HepG2 (cell line): ENCODE data around the gene ANKRD29. TPM values are rescaled to one million over a fixed set of nuclear protein-coding genes. Genes with fewer than 3 reads are reported as not detected.

Experiments used
- ATAC-seq: fragments of 200-7000 bp; cut with Tn5 transposase; 3 replicates; pipeline ENCODE4 v1.9.1; 2020; ENCODE audit warnings: mild to moderate bottlenecking, moderate library complexity
- BruUV-seq: library from RNA; stranded (reverse); fragments of 400-500 nt; replicated peaks from 2 replicates; lab custom pipeline; 2021; lab: Mats Ljungman, UMichigan
- CTCF ChIA-PET: fragments of 300-600 bp; formaldehyde crosslinking; extraction: SDS; loops from one replicate; lab custom pipeline; 2021; ENCODE audit warnings: low total read pairs, inconsistent platforms, low intra/inter-chr PET ratio; lab: Yijun Ruan, JAX
- POLR2A ChIA-PET: fragments of 350-600 bp; sonication (Branson Sonifier 250); formaldehyde crosslinking; loops from one replicate; lab custom pipeline; 2020; ENCODE audit warnings: antibody characterized with exemption, inconsistent platforms; lab: Yijun Ruan, JAX
- DNase-seq: peaks from one replicate; pipeline ENCODE4 v3.0.0-alpha.2; 2015; ENCODE audit warnings: low spot score
- FAIRE-seq: peaks from 3 replicates; lab custom pipeline; 2011; peaks lifted over from hg19 to GRCh38; lab: Jason Lieb, UNC
- H2AFZ ChIP-seq: one replicate; pipeline ENCODE4 v1.6.1; 2011; ENCODE audit warnings: low read length, inconsistent platforms
- H3K27ac ChIP-seq: fragments of 300-600 bp; 3 replicates; pipeline ENCODE4 v1.8.0; 2011; ENCODE audit warnings: mixed run types, mild to moderate bottlenecking, mixed read lengths, low read length, inconsistent platforms; ENCODE audit not compliant: insufficient read depth; ENCODE audit errors: extremely low read length
- H3K27me3 ChIP-seq, 2 experiments: fragments of 200-600 bp in 1 of 2; 2 replicates in 1 of 2; 3 replicates in 1 of 2; pipeline versions ENCODE4 v1.6.0 to v1.8.0; 2011; ENCODE audit warnings: low read length in 2 of 2, mild to moderate bottlenecking in 2 of 2, moderate library complexity in 2 of 2, inconsistent platforms in 1 of 2; ENCODE audit not compliant: insufficient read depth in 2 of 2, control insufficient read depth in 1 of 2
- H3K36me3 ChIP-seq, 2 experiments: fragments of 200-600 bp in 1 of 2; replicated peaks in 1 of 2; 2 replicates in 1 of 2; 3 replicates in 1 of 2; pipeline versions ENCODE4 v1.5.1 to v1.8.0; 2011; ENCODE audit warnings: low read length in 2 of 2, inconsistent platforms in 1 of 2; ENCODE audit not compliant: insufficient read depth in 2 of 2, control insufficient read depth in 1 of 2
- H3K4me1 ChIP-seq: 2 replicates; pipeline ENCODE4 v1.5.1; 2012; ENCODE audit warnings: low read length, inconsistent platforms; ENCODE audit not compliant: insufficient read depth
- H3K4me2 ChIP-seq: 2 replicates; pipeline ENCODE4 v1.6.0; 2011; ENCODE audit warnings: low read depth, low read length, inconsistent platforms
- H3K4me3 ChIP-seq, 3 experiments: fragments of 200-600 bp in 1 of 3; sonication (generic), shearing (Covaris generic) in 1 of 3; replicated peaks in 1 of 3; 2 replicates each; pipeline ENCODE4 v1.5.1; 2011 to 2016; ENCODE audit warnings: low read length in 3 of 3, inconsistent platforms in 2 of 3, low read depth in 2 of 3, mild to moderate bottlenecking in 2 of 3, control low read depth in 1 of 3, mixed read lengths in 1 of 3; ENCODE audit not compliant: insufficient read depth in 1 of 3
- H3K79me2 ChIP-seq: one replicate; pipeline ENCODE4 v1.6.1; 2011; ENCODE audit warnings: low read length, inconsistent platforms; ENCODE audit not compliant: insufficient read depth
- H3K9ac ChIP-seq: 2 replicates; pipeline ENCODE4 v1.6.0; 2011; ENCODE audit warnings: mild to moderate bottlenecking, low read depth, low read length, inconsistent platforms; ENCODE audit not compliant: insufficient read depth
- H3K9me3 ChIP-seq: 2 replicates; pipeline ENCODE4 v1.5.1; 2012; ENCODE audit warnings: mild to moderate bottlenecking, low read length
- H4K20me1 ChIP-seq: 2 replicates; pipeline ENCODE4 v1.6.0; 2011; ENCODE audit warnings: inconsistent platforms, mild to moderate bottlenecking, low read length, moderate library complexity; ENCODE audit not compliant: insufficient read depth
- ZNF589 ChIP-seq: sonication (generic); formaldehyde crosslinking; conservative IDR thresholded peaks from 2 replicates; pipeline ENCODE4 v1.8.0; 2022; ENCODE audit warnings: mild to moderate bottlenecking, moderate library complexity, missing genetic modification reagents
- ZNF768 ChIP-seq: sonication (generic); formaldehyde crosslinking; IDR thresholded peaks from 2 replicates; pipeline ENCODE4 v1.4.0; 2020; ENCODE audit warnings: missing genetic modification reagents
- in situ Hi-C: cut with HindIII; loops from 2 replicates; pipeline ENCODE4 v1.10.0; 2017; ENCODE audit warnings: low pct_unique_long_range_greater_than_20kb; ENCODE audit not compliant: extremely low pct_ligation_motif_present
- intact Hi-C: fragments of 100-400 bp; cut with micrococcal nuclease; formaldehyde crosslinking; loops from one replicate; pipeline ENCODE4 v1.10.0; 2022; ENCODE audit not compliant: unreplicated experiment
- polyA plus RNA-seq, 8 experiments: library from polyadenylated mRNA; depleted of rRNA in 3 of 8; stranded (reverse) in 7 of 8; unstranded in 1 of 8; fragments of >200 nt; fragmentation: Illumina TruSeq in 4 of 8; extraction: Trizol in 4 of 8; gene quantifications; 2 replicates each; pipeline versions ENCODE4 v1.2.1 to v1.2.3, GENCODE V29; 2011 to 2016; ENCODE audit warnings: low read depth in 4 of 8, missing spikeins in 1 of 8, mixed read lengths in 1 of 8; ENCODE audit not compliant: insufficient read depth in 1 of 8
- total RNA-seq, 5 experiments: library from RNA; depleted of rRNA; stranded (reverse); fragments of >200 nt; fragmentation: Illumina TruSeq; extraction: Trizol; gene quantifications; 2 replicates each; pipeline ENCODE4 v1.2.3, GENCODE V29; 2016; ENCODE audit warnings: low read depth in 1 of 5
- TF ChIP-seq, protein P1 (sequence below): sonication (generic); formaldehyde crosslinking; IDR thresholded peaks from 2 replicates; pipeline ENCODE4 v1.9.0; 2022; ENCODE audit warnings: missing genetic modification reagents, mild to moderate bottlenecking, borderline replicate concordance
- TF ChIP-seq, protein P2 (sequence below): sonication (generic); formaldehyde crosslinking; IDR thresholded peaks from 2 replicates; pipeline ENCODE4 v1.9.0; 2021; ENCODE audit warnings: missing genetic modification reagents, mild to moderate bottlenecking, borderline replicate concordance

ANKRD29 gene
- total and polyA plus RNA-seq, 2 of the 13 experiments (the other 11 are each of a cell fraction or from before 2014, with no cell fraction given) = not detected

DNA sequence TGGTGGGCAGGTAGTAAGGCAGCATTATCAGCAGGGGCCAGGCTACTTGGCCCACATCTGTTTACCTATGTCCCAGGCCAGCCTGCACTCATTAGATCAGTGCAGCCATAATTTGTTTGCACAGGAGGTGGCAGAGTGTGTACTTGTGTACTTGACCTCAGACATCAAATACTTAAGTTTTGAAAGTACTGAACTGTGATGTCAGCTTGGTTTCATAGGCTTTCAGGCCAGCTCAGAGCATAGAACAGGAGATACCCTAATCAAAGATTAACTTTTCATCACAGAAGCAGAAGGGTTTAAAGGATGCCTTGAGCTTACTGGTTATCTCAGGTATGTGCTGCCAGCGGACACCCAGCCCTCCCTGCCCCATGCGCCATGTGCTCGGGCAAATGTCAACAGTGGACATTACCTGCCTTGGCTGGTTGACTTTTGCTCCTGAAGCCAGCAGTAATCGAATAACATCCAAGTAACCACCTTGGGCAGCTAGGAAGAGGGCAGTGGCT lies 33.2 kb downstream of the ANKRD29 start (continued):
- TF ChIP-seq, protein P1, sequence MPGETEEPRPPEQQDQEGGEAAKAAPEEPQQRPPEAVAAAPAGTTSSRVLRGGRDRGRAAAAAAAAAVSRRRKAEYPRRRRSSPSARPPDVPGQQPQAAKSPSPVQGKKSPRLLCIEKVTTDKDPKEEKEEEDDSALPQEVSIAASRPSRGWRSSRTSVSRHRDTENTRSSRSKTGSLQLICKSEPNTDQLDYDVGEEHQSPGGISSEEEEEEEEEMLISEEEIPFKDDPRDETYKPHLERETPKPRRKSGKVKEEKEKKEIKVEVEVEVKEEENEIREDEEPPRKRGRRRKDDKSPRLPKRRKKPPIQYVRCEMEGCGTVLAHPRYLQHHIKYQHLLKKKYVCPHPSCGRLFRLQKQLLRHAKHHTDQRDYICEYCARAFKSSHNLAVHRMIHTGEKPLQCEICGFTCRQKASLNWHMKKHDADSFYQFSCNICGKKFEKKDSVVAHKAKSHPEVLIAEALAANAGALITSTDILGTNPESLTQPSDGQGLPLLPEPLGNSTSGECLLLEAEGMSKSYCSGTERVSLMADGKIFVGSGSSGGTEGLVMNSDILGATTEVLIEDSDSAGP (CRISPR knock-in tag) = no peak
- TF ChIP-seq, protein P2, sequence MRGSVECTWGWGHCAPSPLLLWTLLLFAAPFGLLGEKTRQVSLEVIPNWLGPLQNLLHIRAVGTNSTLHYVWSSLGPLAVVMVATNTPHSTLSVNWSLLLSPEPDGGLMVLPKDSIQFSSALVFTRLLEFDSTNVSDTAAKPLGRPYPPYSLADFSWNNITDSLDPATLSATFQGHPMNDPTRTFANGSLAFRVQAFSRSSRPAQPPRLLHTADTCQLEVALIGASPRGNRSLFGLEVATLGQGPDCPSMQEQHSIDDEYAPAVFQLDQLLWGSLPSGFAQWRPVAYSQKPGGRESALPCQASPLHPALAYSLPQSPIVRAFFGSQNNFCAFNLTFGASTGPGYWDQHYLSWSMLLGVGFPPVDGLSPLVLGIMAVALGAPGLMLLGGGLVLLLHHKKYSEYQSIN (CRISPR knock-in tag) = no peak

DNA sequence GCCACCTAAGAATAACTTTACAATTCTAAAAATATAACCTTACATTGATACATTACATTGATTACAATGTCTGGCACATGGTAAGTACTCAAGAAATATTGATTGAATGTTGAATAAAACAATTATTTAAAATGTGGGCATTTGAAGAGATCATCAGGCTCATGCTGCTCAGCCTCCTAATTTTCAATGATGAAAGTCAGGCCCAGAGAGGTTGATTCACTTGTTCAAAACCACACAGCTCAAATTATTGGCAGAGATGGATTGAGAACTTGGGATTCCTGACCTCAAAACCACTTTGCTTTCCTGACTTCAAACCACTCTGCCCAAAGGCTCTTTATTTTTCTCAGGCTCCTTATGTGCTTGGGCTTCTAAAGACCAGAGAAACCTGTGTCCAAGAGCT lies 34.7 kb downstream of the ANKRD29 start:
- H3K9me3 ChIP-seq = no peaks in the 10 kb centered on the region
- CTCF ChIA-PET = no interaction called here
- DNase-seq = no peak
- no peak for ATAC-seq
- H3K27me3 ChIP-seq = peaks cover 0 to 4% of the 10 kb centered on the region in 2 experiments; a peak in 2 of 5 replicates
- no peaks in the 10 kb centered on the region for H4K20me1 ChIP-seq
- BruUV-seq = no TSS peak
- H3K4me2 ChIP-seq = no peak overlapping the region
- H3K4me3 ChIP-seq = no peak overlapping the region
- H3K9ac ChIP-seq = no peak overlapping the region
- H2AFZ ChIP-seq = no peak overlapping the region
- no peak overlapping the region for H3K27ac ChIP-seq
- intact Hi-C loops (loop anchor here (5.0 to 10.0 kb wide), 3 partner anchors 147 to 489 kb away; no protein-coding TSS in a partner anchor), in situ Hi-C loops (no loop called here)
- peaks cover 36% of the 10 kb centered on the region for H3K4me1 ChIP-seq
- POLR2A ChIA-PET = no interaction called here
- H3K36me3 ChIP-seq = no peaks in the 10 kb centered on the region
- TF ChIP-seq ZNF768 (peak; percentile 74; the same call in 1 of the 2 replicates), ZNF589 (CRISPR knock-in tag) (no peak)
- no peak for FAIRE-seq
- no peaks in the 10 kb centered on the region for H3K79me2 ChIP-seq
